ENCODE measurements around the gene COMMD6.

- TF ChIP-seq CTCF (IDR thresholded peaks at IDR 0.05 in 4 of 5, conservative IDR thresholded peaks at IDR 0.05 in 1 of 5): no peak
- TF ChIP-seq POLR2A (IDR thresholded peaks at IDR 0.05): no peak
These were observed 29.6 kb downstream of the COMMD6 start for GRCh38 chr13:75508002-75508548.

All from gastrocnemius medialis (tissue), 4 donors.